OCI-LY3 (cell line): ENCODE data around the gene HPS4.

ENCODE experiments used
- H2AFZ ChIP-seq: fragments of 200-600, 300-600 bp; shearing (Covaris generic); 2 replicates; pipeline ENCODE4 v1.6.0; 2014; ENCODE audit warnings: antibody characterized with exemption, low read depth, low read length
- H3K27ac ChIP-seq: fragments of 200-600, 300-600 bp; sonication (generic); 2 replicates; pipeline ENCODE4 v1.5.1; 2014; ENCODE audit warnings: mild to moderate bottlenecking, low read length, moderate library complexity, mixed read lengths
- H3K27me3 ChIP-seq: fragments of 200-600, 300-600 bp; sonication (generic); 2 replicates; pipeline ENCODE4 v1.6.1; 2014; ENCODE audit warnings: low read depth, low read length, mixed read lengths
- H3K36me3 ChIP-seq: fragments of 200-600, 300-600 bp; sonication (generic); replicated peaks from 2 replicates; pipeline ENCODE3; 2014; ENCODE audit warnings: low read depth, low read length, mixed read lengths
- H3K4me1 ChIP-seq: fragments of 300-600, 200-600 bp; sonication (generic); 2 replicates; pipeline ENCODE4 v1.6.1; 2014; ENCODE audit warnings: low read length, mixed read lengths
- H3K4me2 ChIP-seq: fragments of 200-600, 300-600 bp; sonication (generic); 2 replicates; pipeline ENCODE4 v1.6.1; 2014; ENCODE audit warnings: low read length, mixed read lengths
- H3K4me3 ChIP-seq: fragments of 300-600, 200-600 bp; sonication (generic); 2 replicates; pipeline ENCODE4 v1.5.1; 2014; ENCODE audit warnings: antibody characterized with exemption, mild to moderate bottlenecking, low read length, moderate library complexity
- H3K79me2 ChIP-seq: fragments of 300-600, 200-600 bp; shearing (Covaris generic); 2 replicates; pipeline ENCODE4 v1.6.1; 2014; ENCODE audit warnings: mild to moderate bottlenecking, low read length, mixed read lengths
- H3K9ac ChIP-seq: fragments of 300-600, 200-600 bp; shearing (Covaris generic); 2 replicates; pipeline ENCODE4 v1.6.0; 2014; ENCODE audit warnings: mild to moderate bottlenecking, low read length, moderate library complexity
- H3K9me3 ChIP-seq: fragments of 200-600, 300-600 bp; shearing (Covaris generic); 2 replicates; pipeline ENCODE4 v1.6.1; 2014; ENCODE audit warnings: low read length, mixed read lengths; ENCODE audit not compliant: insufficient read depth
- H4K20me1 ChIP-seq: fragments of 200-600, 300-600 bp; sonication (generic); 2 replicates; pipeline ENCODE4 v1.6.1; 2016; ENCODE audit warnings: low read length, mixed read lengths; ENCODE audit not compliant: insufficient read depth
- CTCF ChIP-seq: fragments of 200-600, 300-600 bp; sonication (generic); IDR thresholded peaks from 2 replicates; pipeline ENCODE4 v1.5.1; 2014; ENCODE audit warnings: antibody characterized with exemption, low read length, low read depth
- EZH2phosphoT487 ChIP-seq: fragments of 200-600 bp; shearing (Covaris generic); IDR thresholded peaks from 2 replicates; pipeline ENCODE4 v1.6.1; 2018; ENCODE audit warnings: antibody characterized with exemption, mixed run types, low read depth

The HPS4 gene

DNA sequence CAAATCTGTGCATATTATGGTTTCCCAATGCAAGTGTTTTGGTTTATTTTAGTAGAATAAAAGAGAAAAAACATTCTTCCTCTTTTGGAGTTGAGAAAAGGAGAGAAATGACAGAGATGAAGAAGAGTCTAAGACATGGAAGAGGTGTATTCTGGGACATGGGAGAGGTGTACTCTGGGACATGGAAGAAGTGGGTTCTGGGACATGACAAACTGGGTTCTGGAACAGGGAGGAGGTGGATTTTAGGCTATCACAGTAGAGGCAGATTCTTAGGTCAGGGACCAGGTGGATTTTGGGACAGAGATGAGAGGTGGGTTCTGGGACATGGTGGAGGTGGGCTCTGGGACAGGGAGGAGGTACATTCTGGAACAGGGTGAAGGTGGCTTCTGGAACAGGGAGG is 56.7 kb downstream of the HPS4 start:
- peak overlapping the region; percentile 29 for H3K4me2 ChIP-seq
- TF ChIP-seq EZH2phosphoT487, result no peak
- no peak for TF ChIP-seq CTCF
- H3K9ac ChIP-seq, result no peak overlapping the region
- H4K20me1 ChIP-seq, result 0 out of 2 replicates have a peak, but pooled peaks cover 3% of the 10 kb centered on the region
- H2AFZ ChIP-seq, result no peak overlapping the region; the same call in 1 of the 2 replicates
- 0 out of 2 replicates have a peak overlapping the region, but pooled peaks have one; percentile 8 for H3K27ac ChIP-seq
- no peaks in the 10 kb centered on the region for H3K27me3 ChIP-seq
- peaks cover 16% of the 10 kb centered on the region for H3K36me3 ChIP-seq
- H3K79me2 ChIP-seq, result peaks cover 26% of the 10 kb centered on the region
- peaks cover 13% of the 10 kb centered on the region for H3K9me3 ChIP-seq
- H3K4me1 ChIP-seq, result peaks cover 39% of the 10 kb centered on the region
- no peak overlapping the region for H3K4me3 ChIP-seq

- Histone ChIP-seq H3K79me2 (no peaks in the 10 kb centered on the region), H4K20me1 (no peaks in the 10 kb centered on the region), H3K9me3 (peaks cover 10% of the 10 kb centered on the region), H3K4me3 (no peak overlapping the region), H3K9ac (no peak overlapping the region), H3K4me2 (no peak overlapping the region), H3K4me1 (peaks cover 17% of the 10 kb centered on the region), H3K36me3 (peaks cover 3% of the 10 kb centered on the region), H2AFZ (no peak overlapping the region), H3K27me3 (peaks cover 39% of the 10 kb centered on the region), H3K27ac (no peak overlapping the region)
- no peak for TF ChIP-seq EZH2phosphoT487
- no peak for TF ChIP-seq CTCF
Measured at GRCh38 chr22:26418620-26419019, 65.0 kb downstream of the HPS4 start.

DNA sequence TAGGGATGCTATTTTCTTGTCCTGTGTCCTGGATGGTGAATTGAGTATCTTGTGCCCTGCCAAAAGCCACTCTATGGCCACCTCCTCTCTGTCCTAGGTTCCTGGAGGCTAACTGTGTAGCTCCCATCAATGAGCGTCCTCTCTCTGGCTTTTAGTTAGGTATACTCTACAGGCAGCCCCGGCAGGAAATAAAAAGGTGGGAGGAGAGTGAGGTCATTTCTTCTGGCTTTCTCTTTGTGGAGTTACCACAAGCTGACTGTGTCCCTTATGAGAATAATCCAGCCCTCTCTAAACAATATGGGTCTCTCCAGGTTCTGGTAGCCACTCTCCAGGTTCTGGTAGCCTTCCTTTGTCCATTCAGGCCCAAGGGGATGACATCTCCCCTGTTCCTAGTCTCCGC is 66.2 kb downstream of the HPS4 start:
- no peak overlapping the region for H3K27ac ChIP-seq
- no peak overlapping the region for H2AFZ ChIP-seq
- no peaks in the 10 kb centered on the region for H3K9me3 ChIP-seq
- H3K79me2 ChIP-seq, result no peaks in the 10 kb centered on the region
- no peak overlapping the region for H3K4me2 ChIP-seq
- peaks cover 39% of the 10 kb centered on the region for H3K27me3 ChIP-seq
- H3K9ac ChIP-seq, result no peak overlapping the region
- no peaks in the 10 kb centered on the region for H3K36me3 ChIP-seq
- H3K4me3 ChIP-seq, result no peak overlapping the region
- no peak for TF ChIP-seq CTCF
- no peak for TF ChIP-seq EZH2phosphoT487
- peaks cover 17% of the 10 kb centered on the region for H3K4me1 ChIP-seq
- no peaks in the 10 kb centered on the region for H4K20me1 ChIP-seq

DNA sequence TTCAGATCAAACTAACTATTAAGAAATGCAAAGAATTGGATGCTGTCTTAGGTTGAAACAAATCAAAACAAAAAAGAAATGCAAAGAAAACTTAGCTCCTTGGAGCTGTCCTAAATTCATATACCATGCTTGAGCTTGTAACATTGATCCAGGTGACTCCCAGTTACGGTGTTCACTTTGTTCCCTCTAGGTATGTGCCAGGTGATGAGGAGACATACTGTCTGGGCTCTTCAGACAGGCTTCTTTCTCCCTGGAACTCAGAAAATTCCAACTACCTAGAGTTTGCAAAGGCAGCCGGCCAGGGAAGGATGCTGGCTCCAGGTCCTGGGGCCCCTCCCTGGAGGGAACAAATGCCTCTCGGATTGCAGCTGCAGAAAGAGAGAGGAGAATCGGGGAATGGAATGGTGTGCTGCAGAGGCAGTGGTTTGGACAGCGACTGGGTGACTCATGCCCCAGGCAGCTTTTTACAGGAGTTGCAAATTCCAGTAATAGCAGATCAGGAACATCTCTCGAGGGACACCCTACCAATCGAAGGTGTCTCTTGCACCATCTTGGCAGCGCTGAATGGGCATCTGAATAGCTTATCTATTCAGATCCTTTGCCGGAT is 66.8 kb downstream of the HPS4 start:
- H3K4me2 ChIP-seq, result no peak overlapping the region
- no peak overlapping the region for H3K9ac ChIP-seq
- H3K4me1 ChIP-seq, result peaks cover 17% of the 10 kb centered on the region
- H4K20me1 ChIP-seq, result no peaks in the 10 kb centered on the region
- H2AFZ ChIP-seq, result no peak overlapping the region
- peaks cover 46% of the 10 kb centered on the region for H3K27me3 ChIP-seq
- no peaks in the 10 kb centered on the region for H3K9me3 ChIP-seq
- H3K79me2 ChIP-seq, result no peaks in the 10 kb centered on the region
- H3K36me3 ChIP-seq, result no peaks in the 10 kb centered on the region
- no peak overlapping the region for H3K4me3 ChIP-seq
- no peak overlapping the region for H3K27ac ChIP-seq
- TF ChIP-seq EZH2phosphoT487 (no peak), CTCF (no peak)
